T1000 (cell line): ENCODE measurements around the gene FYTTD1.

ENCODE experiments used
- DNase-seq: peaks from one replicate; lab custom pipeline; 2025; ENCODE audit warnings: mixed read lengths; lab: John Stamatoyannopoulos, UW

The FYTTD1 gene

DNA sequence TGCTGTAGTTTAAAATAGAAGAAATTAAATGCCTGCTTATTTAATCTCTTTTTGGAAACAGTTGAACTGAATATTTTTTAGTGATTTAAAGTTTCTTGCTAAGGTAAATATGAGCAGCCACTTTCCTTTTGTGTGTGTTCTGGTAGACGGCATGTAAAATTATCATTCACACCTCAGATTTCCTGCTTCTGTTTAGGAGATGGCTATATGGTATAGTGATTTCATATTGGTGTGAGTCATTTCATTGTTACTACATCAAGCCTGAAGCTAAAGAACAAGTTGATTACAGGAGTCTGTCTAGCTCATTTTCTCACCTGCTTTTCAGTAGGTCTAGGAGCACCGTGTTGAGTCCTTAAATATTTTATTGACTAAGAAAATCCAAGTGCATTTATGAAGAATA, 43.6 kb downstream of the FYTTD1 start:
- no peak for DNase-seq

DNA sequence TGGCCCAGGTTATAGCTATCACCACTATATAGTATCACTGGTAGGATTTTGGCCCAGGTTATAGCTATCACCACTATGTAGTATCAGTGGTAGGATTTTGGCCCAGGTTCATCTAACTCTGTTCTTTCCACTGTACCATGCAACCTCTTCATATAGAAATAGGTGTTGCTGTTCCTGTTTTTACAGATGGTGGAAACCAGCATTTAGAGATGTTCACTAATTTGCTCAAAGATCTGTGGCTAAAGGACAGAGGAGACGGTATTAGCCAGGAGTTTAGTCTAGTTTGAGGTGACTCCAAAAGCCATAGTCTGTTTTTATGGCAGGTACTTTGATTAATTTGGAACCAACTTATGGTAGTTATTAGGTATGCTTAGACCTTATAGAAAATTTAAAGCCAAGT, 44.4 kb downstream of the FYTTD1 start:
- no peak for DNase-seq

DNA sequence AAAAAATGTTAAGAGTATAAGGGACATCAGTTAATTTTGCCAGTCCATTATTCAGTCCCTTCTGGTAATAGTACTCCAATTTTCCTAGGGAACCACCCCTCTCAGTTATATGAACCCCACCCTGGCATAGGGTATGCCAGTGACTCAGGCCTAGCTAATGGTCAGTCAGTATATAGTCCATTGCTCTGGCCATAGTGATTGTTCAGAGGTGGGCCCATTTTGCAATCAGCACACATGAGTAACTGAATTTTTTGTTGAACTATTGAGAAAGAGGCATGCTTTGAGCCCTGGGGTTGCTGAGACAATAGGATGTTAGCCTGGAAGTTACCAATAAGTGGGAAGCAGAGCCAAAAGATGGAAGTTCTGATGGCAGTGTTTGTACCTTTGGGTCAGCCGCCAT, 45.5 kb downstream of the FYTTD1 start:
- DNase-seq, result no peak

DNA sequence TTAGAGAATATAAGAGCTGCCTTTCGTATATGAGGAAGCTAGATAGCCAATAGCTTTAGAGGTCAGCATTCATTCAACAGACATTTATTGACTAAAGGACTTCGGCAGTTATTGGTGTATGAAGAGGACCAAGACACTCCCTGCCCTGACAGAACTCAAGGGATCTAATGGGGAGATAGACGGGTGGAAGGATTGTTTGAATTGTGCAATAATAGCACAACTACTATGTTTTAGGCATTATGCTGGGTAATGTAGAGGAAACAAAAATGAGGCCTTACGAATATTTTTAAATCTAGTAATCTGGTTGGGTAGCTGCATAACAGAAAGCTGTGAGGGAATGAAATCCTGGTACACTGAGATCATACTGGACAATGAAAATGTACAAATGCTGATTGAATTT, 46.4 kb downstream of the FYTTD1 start:
- DNase-seq, result no peak

DNA sequence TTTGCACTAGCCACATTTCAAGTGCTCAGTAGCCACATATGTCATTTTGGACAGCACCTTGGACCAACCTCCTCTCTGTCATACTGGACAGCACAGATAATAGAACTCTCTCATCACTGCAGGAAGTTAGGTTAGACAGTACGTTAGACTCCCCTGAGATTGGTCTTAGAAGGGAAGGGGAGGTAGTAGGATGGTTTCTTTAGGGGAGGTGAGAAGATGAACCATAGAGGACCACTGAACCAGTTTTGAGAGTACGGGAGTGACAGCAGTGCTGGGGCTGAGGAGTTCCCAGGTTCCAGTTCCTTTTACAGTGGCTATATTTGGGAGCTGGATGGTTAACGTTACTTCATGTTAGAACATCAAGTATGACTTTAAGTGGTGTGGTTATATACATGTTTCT, 49.2 kb downstream of the FYTTD1 start:
- no peak for DNase-seq

DNA sequence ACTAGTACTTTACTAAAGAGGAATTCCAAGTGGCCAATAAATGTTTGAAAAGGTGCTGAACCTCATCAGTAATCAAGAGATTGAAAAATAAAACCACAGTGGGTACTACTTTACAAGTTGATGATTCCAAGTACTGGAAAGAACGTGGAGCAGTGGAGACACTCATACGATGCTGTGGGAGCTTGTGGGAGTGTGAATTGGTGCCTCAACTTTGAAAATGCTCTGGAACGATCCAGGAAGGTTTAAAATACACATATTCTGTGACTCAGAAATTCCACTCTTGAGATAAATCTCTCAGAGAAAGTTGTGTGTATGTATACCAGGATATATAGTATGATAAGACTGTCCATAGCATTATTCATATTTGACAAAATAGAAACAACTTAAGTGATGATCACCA, 50.7 kb downstream of the FYTTD1 start:
- no peak for DNase-seq

DNA sequence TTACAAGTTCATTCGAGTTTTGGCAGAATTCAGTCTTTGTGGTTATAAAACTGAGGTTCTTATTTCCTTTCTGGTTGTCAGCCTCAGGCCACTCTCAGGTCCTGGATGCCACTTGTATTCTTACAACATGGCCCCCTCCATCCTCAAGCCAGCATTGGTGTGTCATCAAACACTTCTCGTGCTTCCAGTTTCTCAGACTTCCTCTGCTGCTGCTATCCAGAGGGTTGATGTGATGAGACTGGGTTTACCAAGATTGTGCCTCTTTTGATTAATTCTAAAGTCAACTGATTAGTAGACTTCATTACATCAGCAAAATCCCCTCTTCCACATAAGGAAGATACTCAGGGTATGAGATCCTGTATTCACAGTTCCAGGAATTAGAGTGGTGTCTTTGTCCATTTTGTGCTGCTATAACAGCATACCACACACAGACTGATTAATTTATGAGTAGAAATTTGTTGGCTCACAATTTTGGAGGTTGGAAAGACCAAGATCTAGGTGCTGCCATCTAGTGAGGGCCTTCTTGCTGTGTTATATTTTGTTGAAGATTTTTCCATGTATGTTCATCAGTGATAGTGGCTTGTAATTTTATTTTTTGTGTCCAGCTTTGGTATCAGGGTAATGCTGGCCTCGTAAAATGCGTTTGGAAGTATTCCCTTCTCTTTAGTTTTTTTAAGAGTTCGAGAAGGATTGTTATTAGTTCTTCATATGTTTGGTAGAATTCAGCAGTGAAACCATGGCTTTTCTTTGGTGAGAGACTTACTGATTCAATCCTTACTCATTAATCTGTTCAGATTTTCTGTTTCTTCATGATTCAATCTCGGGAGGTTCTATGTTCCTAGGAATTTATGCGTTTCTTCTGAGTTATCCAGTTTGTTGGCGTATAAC, 52.5 kb downstream of the FYTTD1 start:
- DNase-seq, result no peak

DNA sequence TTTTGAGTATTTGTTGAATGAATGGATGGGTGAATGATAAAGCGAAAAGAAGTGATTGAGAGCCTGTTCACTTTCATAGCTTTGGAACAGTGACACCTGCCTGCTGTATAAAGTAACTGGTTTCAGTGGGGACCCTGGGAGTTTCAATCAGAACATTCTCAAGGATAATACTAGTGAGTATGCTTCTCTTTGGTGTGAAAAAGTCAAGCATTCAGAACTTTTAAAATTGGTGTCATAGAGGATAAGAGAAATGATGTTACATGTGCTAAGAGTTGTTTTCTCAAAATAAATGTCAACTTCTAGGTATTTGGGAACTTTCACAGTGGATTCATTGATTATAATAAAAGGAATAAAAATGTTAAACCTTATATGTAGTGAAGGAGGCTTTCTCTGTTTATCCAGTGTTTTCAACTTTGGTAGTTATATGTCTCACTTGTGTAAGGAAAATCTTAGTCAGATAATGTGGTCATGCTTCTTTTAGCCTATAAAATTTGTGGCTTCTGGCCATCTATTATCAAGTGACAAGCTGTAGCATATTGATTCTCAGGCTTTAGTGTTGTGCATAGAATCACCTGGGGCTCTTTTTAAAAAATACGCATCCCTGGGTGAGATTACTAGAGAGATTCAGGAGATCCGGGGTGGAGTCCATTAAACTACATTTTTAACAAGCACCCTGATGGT, 53.2 kb downstream of the FYTTD1 start:
- no peak for DNase-seq

DNA sequence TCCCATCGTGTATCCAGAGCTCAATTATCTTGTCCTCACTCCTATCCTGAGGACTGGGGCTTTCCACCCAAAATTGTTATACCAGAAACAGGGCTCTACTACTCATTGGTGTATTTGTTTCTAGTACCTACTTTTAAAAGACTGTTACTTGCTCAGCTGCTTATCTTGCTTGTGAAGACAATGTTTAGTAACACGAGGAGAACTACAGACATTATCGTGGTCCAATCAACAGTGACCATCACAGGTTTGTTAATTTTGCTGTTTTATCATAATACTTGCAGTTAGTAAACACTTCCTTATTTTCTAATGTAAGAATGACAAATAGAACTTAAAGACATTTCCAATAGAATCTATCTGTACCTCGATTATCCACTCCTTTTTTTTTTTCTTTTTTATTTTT, 54.8 kb downstream of the FYTTD1 start:
- no peak for DNase-seq

DNA sequence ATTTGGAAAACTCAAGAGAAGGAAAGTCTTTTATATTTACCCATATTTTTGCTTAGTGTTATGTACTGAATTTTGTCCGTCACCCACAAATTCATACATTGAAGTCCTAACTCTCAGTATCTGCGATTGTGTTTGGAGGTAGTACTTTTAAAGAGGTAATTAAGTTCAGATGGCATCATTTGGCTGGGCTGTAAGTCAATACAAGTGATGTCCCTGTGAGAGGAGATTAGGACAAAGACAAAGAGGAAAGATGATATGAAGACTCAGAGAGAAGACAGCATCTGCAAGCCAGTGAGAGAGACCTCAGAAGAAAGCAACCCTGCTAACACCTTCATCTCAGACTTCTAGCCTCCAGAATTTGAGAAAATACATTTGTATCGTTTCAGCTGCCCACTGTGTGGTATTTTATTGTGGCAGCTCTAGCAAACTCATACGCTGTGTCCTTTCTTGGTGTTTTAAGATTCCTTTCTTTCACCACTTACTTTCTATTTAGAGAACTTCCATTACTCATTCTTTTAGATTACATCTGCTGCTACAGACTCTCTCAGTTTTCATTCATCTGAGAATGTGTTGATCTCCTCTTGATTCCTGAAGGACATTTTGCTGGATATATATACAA, 58.4 kb downstream of the FYTTD1 start:
- no peak for DNase-seq

DNA sequence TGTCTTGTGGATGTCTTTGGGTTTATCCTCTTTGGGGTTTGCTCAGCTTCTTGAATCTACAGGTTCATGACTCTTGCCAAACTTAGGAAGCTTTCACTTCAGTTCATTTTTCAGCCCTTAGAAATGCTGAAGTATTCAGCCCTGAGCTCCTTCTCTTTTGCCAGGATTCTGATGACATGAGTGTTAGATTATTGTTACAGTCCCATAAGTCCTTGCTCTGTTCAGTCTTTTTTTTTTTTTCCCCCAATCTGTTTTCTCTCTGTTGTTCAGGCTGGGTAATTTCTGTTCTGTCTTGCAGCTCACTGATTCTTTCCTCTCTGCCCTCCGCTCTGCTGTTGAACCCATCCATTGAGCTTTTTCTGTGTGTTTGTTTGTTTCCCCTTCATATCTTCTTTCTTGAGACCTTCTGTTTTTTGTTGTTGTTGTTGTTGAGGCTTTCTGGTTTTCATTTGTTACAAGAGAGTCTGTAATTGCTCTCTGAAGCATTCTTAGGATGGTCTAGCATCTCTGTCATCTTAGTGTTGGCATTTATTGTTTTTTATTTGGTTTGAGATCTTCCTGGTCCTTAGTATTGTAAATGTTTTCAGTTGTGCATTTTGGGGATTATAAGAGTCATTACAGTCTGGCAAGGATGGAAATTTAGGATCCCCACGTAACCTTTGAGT, 59.8 kb downstream of the FYTTD1 start:
- no peak for DNase-seq

DNA sequence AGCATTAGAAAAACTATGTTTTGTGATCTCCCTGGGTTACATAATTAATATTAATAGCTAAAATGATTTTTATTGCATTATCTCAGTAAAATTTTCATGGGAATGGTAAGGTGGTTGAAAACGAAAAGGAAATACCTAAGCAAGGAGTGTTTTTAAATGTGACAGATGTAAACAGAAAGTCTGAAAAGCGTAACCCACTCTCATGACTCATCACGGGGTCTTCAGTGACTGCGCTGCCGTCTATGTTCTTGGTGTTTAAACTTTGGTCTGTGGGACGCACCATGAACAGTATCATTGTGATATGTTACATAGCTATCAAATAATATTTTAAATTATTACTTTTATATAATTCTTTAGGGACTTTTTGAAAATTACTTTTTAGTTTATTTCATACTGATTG, 61.2 kb downstream of the FYTTD1 start:
- DNase-seq, result no peak

DNA sequence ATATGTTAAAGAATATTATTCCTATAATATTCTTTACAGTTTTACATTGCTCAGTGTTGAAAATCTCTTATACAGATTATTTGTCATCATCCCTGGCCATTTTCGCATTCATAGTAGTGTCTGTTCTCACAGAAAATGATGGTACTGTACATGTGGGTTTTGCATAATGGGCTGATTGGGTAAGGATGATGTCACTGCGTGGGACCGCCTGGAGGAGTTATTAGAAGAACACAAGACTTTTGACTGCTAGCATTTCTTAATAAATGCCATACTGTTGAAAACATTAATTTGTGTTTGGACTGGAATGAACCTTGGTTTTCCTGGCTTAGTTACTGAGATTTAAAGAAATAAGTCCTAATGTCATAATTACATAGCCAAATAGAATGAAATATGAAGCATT, 61.7 kb downstream of the FYTTD1 start:
- DNase-seq, result no peak

DNA sequence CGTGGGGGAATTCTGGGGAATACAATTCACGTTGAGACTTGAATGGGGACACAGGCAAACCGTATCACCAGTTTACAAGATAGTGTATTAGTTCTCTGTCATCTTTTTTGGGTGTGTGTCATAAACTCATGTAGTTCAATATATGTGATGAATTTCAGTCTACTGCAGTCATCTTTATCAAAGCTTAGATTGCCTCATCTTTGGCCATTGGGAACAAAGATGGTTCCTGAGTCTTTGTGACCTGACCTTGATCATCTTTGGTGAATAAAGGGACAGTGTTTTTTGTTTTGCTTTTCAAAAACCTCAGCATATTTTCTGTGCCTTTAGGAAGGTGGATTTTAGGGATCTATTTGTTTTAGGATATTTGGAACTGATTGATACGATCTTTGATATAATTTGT, 64.7 kb downstream of the FYTTD1 start:
- DNase-seq, result no peak

DNA sequence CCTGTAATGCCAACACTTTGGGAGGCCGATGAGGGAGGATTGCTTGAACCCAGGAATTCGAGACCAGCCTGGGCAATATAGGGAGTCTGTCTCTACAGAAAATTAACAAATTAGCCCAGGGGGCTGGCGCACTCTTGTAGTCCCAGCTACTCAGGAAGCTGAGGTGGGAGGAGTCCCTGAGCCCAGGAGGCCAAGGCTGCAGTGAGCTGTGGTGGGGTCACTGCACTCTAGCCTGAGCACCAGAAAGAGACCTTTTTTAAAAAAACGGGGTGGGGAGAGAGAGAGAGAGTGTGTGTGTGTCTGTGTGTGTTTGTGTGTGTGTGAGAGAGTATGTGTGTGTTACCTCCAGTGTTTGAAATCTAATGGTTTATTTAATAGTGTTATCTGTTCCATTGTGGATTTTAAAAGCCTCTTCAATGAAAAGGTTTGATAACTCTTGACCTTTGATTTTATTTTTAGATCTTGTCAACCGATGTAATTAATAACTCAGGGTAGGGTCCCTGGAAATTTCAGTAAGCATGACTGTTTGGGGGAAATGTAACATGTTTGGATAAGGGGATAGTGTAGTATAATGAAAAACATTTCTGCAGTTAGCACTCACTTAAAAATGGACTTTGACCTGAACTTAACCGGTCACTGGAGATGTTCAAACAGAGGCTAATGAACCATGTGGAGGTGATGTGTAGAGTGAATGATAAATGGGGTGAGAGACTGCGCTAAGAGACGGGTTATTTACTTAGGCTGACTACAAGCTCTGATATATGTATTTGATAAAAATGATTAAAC, 71.1 kb downstream of the FYTTD1 start:
- no peak for DNase-seq

DNA sequence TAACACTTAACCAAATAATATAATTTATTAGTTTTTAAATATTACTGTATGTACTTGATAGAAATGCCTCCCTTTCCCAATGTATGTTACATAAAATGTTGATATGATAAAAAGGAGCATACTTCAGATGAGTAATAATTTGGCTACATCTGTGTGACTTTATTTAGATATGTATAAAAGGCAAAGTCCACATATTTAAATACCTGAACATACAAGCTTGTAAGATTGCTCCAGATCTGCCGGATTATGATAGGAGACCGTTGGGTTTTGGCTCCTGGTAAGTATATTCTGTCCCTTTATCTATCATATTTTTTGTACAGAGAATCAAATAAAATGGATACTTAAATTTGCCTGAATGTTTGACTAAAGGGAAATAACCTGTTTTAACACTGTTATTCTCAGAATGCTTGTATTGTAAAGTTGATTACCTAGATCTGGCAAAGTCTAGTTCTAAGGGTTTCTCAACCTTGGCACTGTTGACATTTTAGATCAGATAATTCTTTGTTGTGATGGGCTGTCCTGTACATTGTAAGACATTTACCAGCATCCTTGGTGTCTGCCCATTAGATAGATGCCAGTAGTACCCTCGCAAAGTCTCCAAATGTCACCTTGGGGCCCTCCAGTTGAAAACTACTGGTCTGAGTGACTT, 79.8 kb downstream of the FYTTD1 start:
- DNase-seq, result no peak

DNA sequence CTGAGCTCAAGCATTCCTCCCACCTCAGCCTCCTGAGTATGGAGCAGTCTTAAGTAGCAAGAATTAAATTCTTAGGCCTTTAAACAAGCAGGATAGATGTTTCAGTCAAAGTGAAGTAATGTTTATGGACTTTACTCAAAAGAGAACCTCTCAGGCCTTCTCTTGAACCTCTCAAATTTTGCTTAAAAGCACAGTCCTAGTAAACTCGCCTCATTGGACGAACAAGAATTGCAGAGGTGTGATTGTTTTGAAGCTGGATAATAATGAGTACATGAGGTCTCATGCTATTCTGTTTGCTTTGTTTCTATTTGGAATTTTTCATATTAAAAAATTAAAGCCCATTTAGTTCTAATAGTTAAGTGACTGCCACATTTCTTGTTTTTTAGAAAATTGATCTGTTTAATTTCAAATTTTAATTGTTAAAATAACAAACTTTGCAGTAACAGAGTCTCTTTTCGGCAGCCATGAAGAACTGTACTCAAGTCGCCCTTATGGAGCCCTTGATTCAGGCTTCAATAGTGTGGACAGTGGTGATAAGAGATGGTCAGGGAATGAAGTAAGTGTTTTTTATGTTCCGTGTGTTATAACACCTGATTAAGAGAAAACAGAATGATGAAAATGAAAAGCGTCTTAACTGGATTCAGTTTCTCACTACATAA, 80.8 kb downstream of the FYTTD1 start:
- DNase-seq, result no peak

DNA sequence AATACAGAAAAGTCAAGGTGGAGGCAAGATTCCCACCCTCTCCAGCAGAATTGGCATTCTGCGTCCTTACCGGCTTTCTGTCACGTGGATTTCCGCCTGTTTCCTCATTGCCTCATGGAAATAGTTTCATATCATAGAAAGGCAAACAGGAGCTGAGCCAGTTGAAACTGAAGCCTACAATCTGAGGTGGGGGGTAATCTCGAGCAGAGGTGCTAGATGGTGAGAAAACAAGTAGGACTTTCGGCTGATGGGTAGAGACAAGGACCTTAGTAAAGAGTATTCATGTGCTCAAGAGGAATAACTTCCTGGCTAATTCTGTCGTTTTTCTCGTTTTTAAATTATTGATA, 81.3 kb downstream of the FYTTD1 start:
- DNase-seq, result no peak

DNA sequence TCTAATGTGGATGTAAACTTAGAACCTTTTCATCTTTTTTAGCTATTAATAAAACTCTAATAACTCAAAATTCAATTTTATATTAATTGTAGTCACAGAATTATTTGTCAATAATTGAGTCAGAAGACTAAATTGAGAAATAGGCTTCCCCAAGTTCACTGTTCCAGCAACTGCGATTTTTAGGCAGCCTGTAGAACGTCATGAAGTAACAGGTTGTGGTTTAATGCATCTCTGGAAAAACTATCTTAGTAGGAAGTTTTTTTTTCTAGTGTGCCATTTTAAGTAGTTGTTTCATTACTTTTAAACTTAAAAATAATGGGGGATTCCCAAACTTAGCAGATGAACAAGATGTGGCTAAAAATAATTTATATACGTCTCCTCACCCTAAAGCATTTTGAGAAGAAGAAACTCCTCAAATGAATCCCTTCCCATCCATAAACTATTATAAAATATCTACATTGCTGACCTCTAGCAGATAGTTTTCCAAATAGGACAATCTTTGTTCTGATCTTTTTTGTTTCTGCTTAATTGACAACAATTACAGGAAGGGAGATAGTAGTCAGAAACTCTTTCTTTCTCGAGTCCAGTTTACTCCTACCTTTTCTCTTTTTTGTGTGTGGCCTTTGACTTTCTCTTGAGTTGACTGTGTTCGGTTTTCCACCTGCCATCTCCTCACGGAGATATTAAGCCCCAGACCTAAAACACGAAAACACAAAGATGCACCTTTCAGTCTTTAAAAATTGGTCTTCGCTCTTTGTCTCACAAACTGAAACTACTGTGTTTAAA, 84.4 kb downstream of the FYTTD1 start:
- no peak for DNase-seq

DNA sequence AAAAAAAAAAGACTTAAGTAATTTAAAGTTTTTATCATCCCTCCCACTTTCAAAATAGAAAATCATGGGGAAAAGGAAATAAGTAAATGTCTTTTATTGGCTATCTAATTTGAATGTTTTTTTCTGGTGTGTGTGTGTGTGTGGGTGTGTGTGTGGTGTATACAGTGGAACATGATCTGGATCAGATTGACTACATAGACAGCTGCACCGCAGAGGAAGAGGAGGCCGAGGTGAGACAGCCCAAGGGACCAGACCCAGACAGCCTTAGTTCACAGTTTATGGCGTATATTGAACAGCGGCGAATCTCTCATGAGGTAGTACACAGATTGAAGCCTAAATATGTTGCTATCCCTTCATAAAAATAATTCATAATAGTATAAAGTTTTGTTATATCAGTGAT, 85.8 kb downstream of the FYTTD1 start:
- DNase-seq, result no peak
